BJ (cell line): Measurements from ENCODE around the gene ARID5A. TPM values are rescaled to one million over a fixed set of nuclear protein-coding genes. Genes with fewer than 3 reads are reported as not detected.

Experiments
- CTCF ChIA-PET: fragments of 350-600 bp; formaldehyde crosslinking; extraction: SDS; loops from one replicate; lab custom pipeline; 2021; ENCODE audit warnings: antibody characterized with exemption, inconsistent platforms; lab: Yijun Ruan, JAX
- POLR2A ChIA-PET: fragments of 300-600 bp; sonication (Branson Sonifier 250); formaldehyde crosslinking; extraction: SDS; loops from one replicate; lab custom pipeline; 2021; ENCODE audit warnings: antibody characterized with exemption; lab: Charles Lee
- DNase-seq: peaks from one replicate; pipeline ENCODE4 v3.0.0-alpha.2; 2011; ENCODE audit warnings: low read depth
- H3K27me3 ChIP-seq: 2 replicates; pipeline ENCODE4 v1.6.0; 2011; ENCODE audit warnings: low read length; ENCODE audit not compliant: control insufficient read depth, insufficient read depth
- H3K36me3 ChIP-seq: 2 replicates; pipeline ENCODE4 v1.5.1; 2011; ENCODE audit warnings: low read length; ENCODE audit not compliant: control insufficient read depth, insufficient read depth
- H3K4me3 ChIP-seq: 2 replicates; pipeline ENCODE4 v1.5.1; 2011; ENCODE audit warnings: low read depth, mild to moderate bottlenecking, control low read depth, low read length
- polyA plus RNA-seq: library from polyadenylated mRNA; depleted of rRNA; stranded (reverse); fragments of >200 nt; gene quantifications from 2 replicates; pipeline ENCODE4 v1.2.3, GENCODE V29; 2011
- TF ChIP-seq, protein P1 (sequence below): IDR thresholded peaks from 2 replicates; pipeline ENCODE4 v1.5.1; 2011; ENCODE audit warnings: low read depth, mild to moderate bottlenecking, control low read depth, inconsistent platforms, low read length, moderate library complexity; ENCODE audit not compliant: insufficient read depth

The ARID5A gene
- polyA plus RNA-seq, 1 experiment = 19.1 TPM

DNA sequence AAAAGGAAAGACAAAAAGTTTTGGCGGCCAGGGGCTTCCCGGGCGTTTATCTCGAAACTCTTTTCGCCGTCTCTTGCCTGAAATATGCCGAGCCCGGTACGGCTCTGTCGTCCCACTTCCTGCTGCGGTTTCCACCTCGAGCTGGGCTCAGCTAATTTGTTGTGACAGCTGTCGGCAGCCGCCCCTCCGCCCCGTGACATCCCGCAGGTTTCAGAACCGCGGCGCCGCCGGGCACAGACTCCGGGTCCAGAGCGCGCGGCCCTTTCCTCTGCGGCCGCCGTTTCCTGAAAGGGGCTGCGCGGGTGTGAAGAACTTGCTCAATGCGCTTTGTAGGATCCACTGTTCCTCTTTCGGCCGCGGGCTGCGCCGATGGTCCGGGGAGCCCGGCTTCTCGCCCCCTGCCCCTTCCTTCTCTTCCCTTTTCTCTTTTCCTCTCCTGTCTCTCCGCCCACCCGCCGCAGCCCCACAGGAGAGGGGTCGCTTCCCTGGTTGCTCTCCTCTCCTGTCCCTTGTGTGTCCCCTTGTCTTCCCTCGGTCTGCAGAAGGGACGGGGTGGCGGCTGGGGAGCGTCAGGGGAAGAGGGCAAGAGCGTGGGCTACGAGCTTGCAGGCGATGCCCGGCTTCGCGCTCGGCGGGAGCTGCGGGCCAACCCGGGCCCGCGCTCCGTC, 648 bp downstream of the ARID5A start:
- peak overlapping the region; percentile 70 for H3K4me3 ChIP-seq
- ChIA-PET POLR2A (no interaction called here), CTCF (interaction anchor here (1.7 to 9.7 kb wide), 4 partner anchors 9 to 130 kb away, joined by 4 to 57 read pairs (median 6); no protein-coding TSS in a partner anchor)
- H3K36me3 ChIP-seq = no peaks in the 10 kb centered on the region
- no peaks in the 10 kb centered on the region for H3K27me3 ChIP-seq
- DNase-seq = no peak
- TF ChIP-seq, protein P1, sequence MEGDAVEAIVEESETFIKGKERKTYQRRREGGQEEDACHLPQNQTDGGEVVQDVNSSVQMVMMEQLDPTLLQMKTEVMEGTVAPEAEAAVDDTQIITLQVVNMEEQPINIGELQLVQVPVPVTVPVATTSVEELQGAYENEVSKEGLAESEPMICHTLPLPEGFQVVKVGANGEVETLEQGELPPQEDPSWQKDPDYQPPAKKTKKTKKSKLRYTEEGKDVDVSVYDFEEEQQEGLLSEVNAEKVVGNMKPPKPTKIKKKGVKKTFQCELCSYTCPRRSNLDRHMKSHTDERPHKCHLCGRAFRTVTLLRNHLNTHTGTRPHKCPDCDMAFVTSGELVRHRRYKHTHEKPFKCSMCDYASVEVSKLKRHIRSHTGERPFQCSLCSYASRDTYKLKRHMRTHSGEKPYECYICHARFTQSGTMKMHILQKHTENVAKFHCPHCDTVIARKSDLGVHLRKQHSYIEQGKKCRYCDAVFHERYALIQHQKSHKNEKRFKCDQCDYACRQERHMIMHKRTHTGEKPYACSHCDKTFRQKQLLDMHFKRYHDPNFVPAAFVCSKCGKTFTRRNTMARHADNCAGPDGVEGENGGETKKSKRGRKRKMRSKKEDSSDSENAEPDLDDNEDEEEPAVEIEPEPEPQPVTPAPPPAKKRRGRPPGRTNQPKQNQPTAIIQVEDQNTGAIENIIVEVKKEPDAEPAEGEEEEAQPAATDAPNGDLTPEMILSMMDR = no peak

DNA sequence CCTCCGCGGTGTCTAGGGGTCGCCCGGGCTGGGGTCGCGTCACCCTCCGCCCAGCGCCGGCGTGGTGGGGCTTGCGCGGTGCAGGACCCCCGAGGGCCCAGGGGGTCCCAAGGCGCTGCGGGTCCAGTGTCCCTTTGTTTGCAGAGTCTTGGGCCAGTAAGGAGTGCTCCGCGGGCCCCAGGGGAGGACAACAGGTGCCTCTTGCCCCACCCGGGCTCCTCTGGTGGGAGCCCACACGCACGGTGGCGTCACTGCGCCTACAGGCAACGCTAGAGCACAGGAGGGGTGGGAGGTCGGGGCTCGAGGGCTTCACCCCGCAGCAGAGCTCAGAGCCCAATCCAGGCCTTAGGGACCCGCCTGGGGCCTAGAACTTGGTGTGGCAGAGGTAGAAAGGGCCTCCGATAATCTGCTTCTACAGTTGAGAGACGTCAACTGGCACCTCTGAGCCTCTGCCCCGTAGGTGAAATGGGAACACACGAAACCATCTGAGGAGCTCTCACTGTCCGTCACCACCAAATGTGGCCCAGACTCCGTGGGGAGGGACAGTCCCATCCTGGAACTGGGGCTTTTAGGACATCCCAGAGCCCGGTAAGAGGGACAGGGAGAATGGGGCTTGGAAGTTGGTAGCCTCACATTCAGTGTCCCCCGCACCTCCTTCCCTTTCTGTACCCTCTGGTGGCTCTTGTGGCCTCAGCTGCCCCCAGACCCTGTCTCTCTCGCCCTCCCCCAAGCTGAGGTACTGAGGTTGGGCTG, 1.4 kb downstream of the ARID5A start:
- TF ChIP-seq, protein P1 = no peak
- H3K27me3 ChIP-seq = no peaks in the 10 kb centered on the region
- POLR2A ChIA-PET = no interaction called here
- CTCF ChIA-PET = interaction anchor here (1.7 to 9.7 kb wide), 5 partner anchors 10 to 223 kb away, joined by 4 to 57 read pairs (median 5); partner anchors contain the start of gene CNNM4
- H3K4me3 ChIP-seq = peak overlapping the region; percentile 70
- H3K36me3 ChIP-seq = no peaks in the 10 kb centered on the region
- DNase-seq = no peak

DNA sequence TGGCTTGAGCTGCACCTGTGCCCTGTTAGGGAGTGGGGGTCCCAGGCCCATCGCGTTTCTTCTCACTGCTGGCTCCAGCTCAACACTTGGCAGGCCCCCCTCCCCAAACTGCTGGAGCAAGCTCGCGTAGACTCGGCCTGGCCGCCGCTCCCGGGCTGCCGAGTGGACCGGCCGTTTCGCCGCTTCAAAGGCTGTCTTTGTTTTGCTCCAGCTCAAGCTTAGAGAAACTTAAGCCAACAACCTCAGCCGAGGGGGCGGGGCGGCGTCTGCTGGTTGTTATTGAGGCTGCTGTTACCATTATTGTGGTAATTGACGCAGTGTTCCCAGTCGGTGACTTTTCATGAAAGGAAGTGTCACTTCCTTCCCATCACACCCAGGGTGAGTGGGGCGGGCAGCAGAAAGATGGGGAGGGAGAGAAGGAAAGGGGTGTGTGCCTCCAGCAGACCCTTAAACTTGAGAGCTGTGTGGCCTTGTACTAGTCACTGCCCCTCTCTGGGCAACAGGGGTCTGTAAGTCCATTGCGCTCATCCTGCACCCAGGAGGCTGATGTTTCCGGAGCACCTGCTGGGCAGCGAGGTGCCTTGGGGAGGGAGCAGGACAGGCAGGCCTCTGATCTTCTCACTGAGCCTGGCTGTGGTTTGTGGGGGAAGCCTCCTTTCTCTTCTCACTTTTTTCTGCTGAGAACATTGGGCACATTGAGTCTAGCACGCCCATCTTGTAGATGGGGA, 2.1 kb downstream of the ARID5A start:
- POLR2A ChIA-PET = no interaction called here
- DNase-seq = no peak
- H3K36me3 ChIP-seq = no peaks in the 10 kb centered on the region
- CTCF ChIA-PET = interaction anchor here (1.7 to 9.7 kb wide), 6 partner anchors 11 to 222 kb away, joined by 4 to 57 read pairs (median 6); partner anchors contain the start of gene CNNM4
- no peaks in the 10 kb centered on the region for H3K27me3 ChIP-seq
- TF ChIP-seq, protein P1 = no peak
- H3K4me3 ChIP-seq = peak overlapping the region; percentile 70

DNA sequence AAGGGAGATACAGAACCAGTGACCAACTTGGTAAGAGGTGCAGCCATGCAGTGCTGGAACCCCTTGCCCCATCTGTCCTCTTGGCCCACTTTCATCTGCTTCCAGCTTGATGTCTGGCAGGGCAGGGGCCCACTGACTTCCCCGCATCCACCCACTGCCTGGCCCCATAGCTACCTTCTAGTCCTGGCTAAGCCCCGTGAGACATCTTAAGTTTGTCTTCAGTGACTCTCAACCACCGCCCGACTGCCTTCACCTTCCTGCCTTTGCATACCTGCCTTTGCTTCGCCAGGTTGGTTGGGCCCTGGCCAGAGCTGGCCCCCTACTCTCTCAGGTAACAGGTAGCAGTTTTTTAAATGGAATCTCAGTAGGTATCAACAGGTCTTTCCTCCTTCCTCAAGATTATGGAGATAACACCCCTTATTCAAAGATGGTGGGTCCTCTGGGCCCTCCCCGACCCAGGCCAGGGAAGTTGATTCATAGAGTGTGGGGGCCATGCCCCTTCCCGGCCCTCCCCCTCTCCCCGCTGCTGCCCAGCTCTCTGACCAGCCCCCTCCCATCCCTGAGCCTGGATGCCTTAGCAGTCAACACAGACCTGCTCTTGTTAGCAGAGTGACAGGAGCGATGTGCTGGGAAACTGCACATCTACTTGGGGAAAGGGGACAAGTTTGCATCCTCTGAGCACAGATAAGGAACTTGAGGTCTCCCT, 2.8 kb downstream of the ARID5A start:
- Histone ChIP-seq H3K4me3 (no peak overlapping the region), H3K36me3 (no peaks in the 10 kb centered on the region; the same call in none of the 2 replicates), H3K27me3 (no peaks in the 10 kb centered on the region)
- ChIA-PET POLR2A (interaction anchor here (1.0 kb wide), 1 partner anchor 13 kb away, joined by 3 read pairs; no protein-coding TSS in a partner anchor), CTCF (interaction anchor here (0.8 to 9.7 kb wide), 6 partner anchors 11 to 329 kb away, joined by 3 to 57 read pairs (median 4); partner anchors contain the start of gene CNNM4)
- TF ChIP-seq, protein P1 = no peak
- DNase-seq = no peak
